HG02884 (cell line): ENCODE measurements around the gene PMP22.
"Not testable (repeated sequence)": the region's sequence is repeated elsewhere in the genome, so short reads cannot be mapped to it uniquely, and the experiment has no call there.

Experiments
- ATAC-seq: cut with Tn5 transposase; IDR thresholded peaks from one replicate; pipeline ENCODE4 v1.9.1; 2021; ENCODE audit warnings: mild to moderate bottlenecking, moderate library complexity; ENCODE audit not compliant: unreplicated experiment

The PMP22 gene

GRCh38 chr17:15257258-15257788, 7.8 kb downstream of the PMP22 start:
- peak; percentile 53 for ATAC-seq

- ATAC-seq: no peak
These were observed 8.4 kb downstream of the PMP22 start for GRCh38 chr17:15256689-15257088.

- no peak for ATAC-seq
These were observed 9.2 kb downstream of the PMP22 start for GRCh38 chr17:15255713-15256454.

GRCh38 chr17:15250135-15250860, 14.8 kb downstream of the PMP22 start:
- ATAC-seq: no peak

GRCh38 chr17:15249487-15249886, 15.6 kb downstream of the PMP22 start:
- no peak for ATAC-seq

GRCh38 chr17:15247891-15248529, 17.1 kb downstream of the PMP22 start:
- ATAC-seq: no peak

- no peak for ATAC-seq
These were observed 20.1 kb downstream of the PMP22 start for GRCh38 chr17:15245054-15245453.

GRCh38 chr17:15240644-15241043, 24.5 kb downstream of the PMP22 start:
- ATAC-seq: no peak

GRCh38 chr17:15239491-15239890, 25.6 kb downstream of the PMP22 start:
- ATAC-seq: no peak

GRCh38 chr17:15238676-15239422, 26.3 kb downstream of the PMP22 start:
- no peak for ATAC-seq

- ATAC-seq: no peak
These were observed 27.1 kb downstream of the PMP22 start for GRCh38 chr17:15238057-15238456.

GRCh38 chr17:15237106-15237425, 28.1 kb downstream of the PMP22 start:
- ATAC-seq: no peak

- no peak for ATAC-seq
These were observed 28.6 kb downstream of the PMP22 start for GRCh38 chr17:15236281-15237105.

- ATAC-seq: no peak
These were observed 31.2 kb downstream of the PMP22 start for GRCh38 chr17:15233971-15234370.

GRCh38 chr17:15233022-15233805, 31.9 kb downstream of the PMP22 start:
- no peak for ATAC-seq

- ATAC-seq: no peak
These were observed 32.6 kb downstream of the PMP22 start for GRCh38 chr17:15232517-15232915.

- ATAC-seq: no peak
These were observed 33.1 kb downstream of the PMP22 start for GRCh38 chr17:15231851-15232516.

GRCh38 chr17:15230866-15231265, 34.3 kb downstream of the PMP22 start:
- no peak for ATAC-seq

GRCh38 chr17:15221827-15222226, 43.3 kb downstream of the PMP22 start:
- not testable (repeated sequence) for ATAC-seq
